Left lung (tissue), 10 donors: Measurements from ENCODE around the gene FRMD1. TPM values are rescaled to one million over a fixed set of nuclear protein-coding genes. Genes with fewer than 3 reads are reported as not detected.
A peak's percentile ranks its signal among the peaks of the same experiment; 100 is the strongest.

Source experiments
- ATAC-seq: fragments of 200-7000 bp; cut with Tn5 transposase; one replicate; pipeline ENCODE4 v1.9.1; 2020; ENCODE audit warnings: moderate library complexity
- DNase-seq, 4 donors: peaks; one replicate each; pipeline ENCODE4 v3.0.0-alpha.2; 2013 to 2020
- H3K27ac ChIP-seq, 2 donors: fragments of 200-600 bp; sonication (generic) in 1 of 2; one replicate each; pipeline versions ENCODE4 v1.5.0 to v1.8.0; 2020 to 2021
- H3K27me3 ChIP-seq, 2 donors: fragments of 200-600 bp; sonication (generic) in 1 of 2; one replicate each; pipeline versions ENCODE4 v1.5.0 to v1.8.0; 2020 to 2021
- H3K36me3 ChIP-seq, 2 donors: fragments of 200-600 bp; sonication (generic) in 1 of 2; one replicate each; pipeline versions ENCODE4 v1.5.0 to v1.8.0; 2020 to 2021
- H3K4me1 ChIP-seq, 2 donors: fragments of 200-600 bp; one replicate each; pipeline ENCODE4 v1.8.0; 2021
- H3K4me3 ChIP-seq, 2 donors: fragments of 200-600 bp; sonication (generic) in 1 of 2; one replicate each; pipeline versions ENCODE4 v1.5.0 to v1.8.0; 2020 to 2021; ENCODE audit warnings: mild to moderate bottlenecking in 1 of 2
- H3K9me3 ChIP-seq, 2 donors: fragments of 200-600 bp; sonication (generic) in 1 of 2; one replicate each; pipeline versions ENCODE4 v1.5.0 to v1.8.0; 2020 to 2021
- CTCF ChIP-seq, 2 donors: fragments of 200-600 bp; sonication (generic) in 1 of 2; IDR thresholded peaks; one replicate each; pipeline versions ENCODE4 v1.5.0 to v1.8.0; 2021; ENCODE audit warnings: antibody characterized with exemption in 2 of 2
- intact Hi-C, 2 donors: fragments of 100-400 bp; cut with DNase I; formaldehyde crosslinking; loops; one replicate each; pipeline versions ENCODE4 v1.11.2 to v1.14.2; 2022
- polyA plus RNA-seq, 6 donors: library from polyadenylated mRNA; unstranded; fragments of 120-200 nt; gene quantifications; one replicate each; pipeline ENCODE4 v1.2.1, GENCODE V29; 2013; ENCODE audit not compliant: insufficient read length in 6 of 6
- total RNA-seq, 2 donors: library from RNA; stranded (reverse); fragmentation: NEBNext Ultra II Directional; extraction: Animal tissue kit (Norgen Biotek cat#: 25700); gene quantifications; one replicate each; pipeline ENCODE4 v1.2.1, GENCODE V29; 2021
- donor health status: DM: no; HTN: yes; CAD: no.
- donor health status: DM: no; HTN: no; CAD: no.

FRMD1 gene
- total and polyA plus RNA-seq, 8 donors: 3.4 to 7.2 (median 6.0) TPM; not detected in 2

- intact Hi-C loops: no loop called here
- TF ChIP-seq CTCF (IDR thresholded peaks at IDR 0.05): no peak
- DNase-seq (peak in 1 of 4 donors; percentile 71), ATAC-seq (no peak)
- Histone ChIP-seq H3K27me3 (no peaks in the 10 kb centered on the region), H3K4me3 (no peak overlapping the region), H3K9me3 (no peaks in the 10 kb centered on the region), H3K27ac (no peak overlapping the region), H3K4me1 (no peaks in the 10 kb centered on the region), H3K36me3 (no peaks in the 10 kb centered on the region)
These were observed 26.6 kb downstream of the FRMD1 start for GRCh38 chr6:168052291-168052891.

DNA sequence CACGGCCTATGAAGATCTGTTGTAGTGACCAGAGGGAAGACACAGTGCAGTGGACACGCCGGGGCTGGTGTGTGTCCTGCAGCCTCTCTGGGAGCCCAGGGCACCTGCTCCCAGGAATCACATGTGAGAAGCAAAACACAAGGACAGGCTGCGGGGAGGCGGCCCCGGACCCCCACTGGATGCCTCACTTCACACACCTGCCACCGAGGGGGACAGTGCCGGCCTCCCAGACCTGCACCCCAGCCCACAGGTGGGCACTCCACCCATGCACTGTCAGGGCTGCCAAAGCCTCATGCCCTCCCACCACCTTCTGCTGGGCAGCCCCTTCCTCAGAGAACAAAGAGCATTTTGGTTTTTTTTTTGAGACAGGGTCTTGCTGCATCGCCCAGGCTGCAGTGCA is 27.4 kb downstream of the FRMD1 start:
- intact Hi-C loops: no loop called here
- no peak overlapping the region for H3K4me3 ChIP-seq
- TF ChIP-seq CTCF (IDR thresholded peaks at IDR 0.05): no peak
- no peaks in the 10 kb centered on the region for H3K9me3 ChIP-seq
- ATAC-seq: no peak
- peak in 1 of 4 donors; percentile 76 for DNase-seq
- H3K36me3 ChIP-seq: no peaks in the 10 kb centered on the region
- no peak overlapping the region for H3K27ac ChIP-seq
- no peaks in the 10 kb centered on the region for H3K27me3 ChIP-seq
- no peaks in the 10 kb centered on the region for H3K4me1 ChIP-seq

GRCh38 chr6:168050881-168051586 is 28.0 kb downstream of the FRMD1 start:
- peak in 1 of 4 donors; percentile 74 for DNase-seq
- Histone ChIP-seq H3K27me3 (no peaks in the 10 kb centered on the region), H3K27ac (no peak overlapping the region), H3K36me3 (no peaks in the 10 kb centered on the region), H3K4me3 (no peak overlapping the region), H3K4me1 (no peaks in the 10 kb centered on the region), H3K9me3 (no peaks in the 10 kb centered on the region)
- intact Hi-C loops: no loop called here
- peak; percentile 51 for ATAC-seq
- TF ChIP-seq CTCF (IDR thresholded peaks at IDR 0.05): no peak

- H3K4me1 ChIP-seq: peaks cover 0 to 3% of the 10 kb centered on the region in 2 donors
- H3K9me3 ChIP-seq: no peaks in the 10 kb centered on the region
- intact Hi-C loops: no loop called here
- peak; percentile 57 for ATAC-seq
- TF ChIP-seq CTCF (IDR thresholded peaks at IDR 0.05): no peak
- no peaks in the 10 kb centered on the region for H3K36me3 ChIP-seq
- H3K4me3 ChIP-seq: no peak overlapping the region
- H3K27ac ChIP-seq: peak overlapping the region in 1 of 2 donors; percentile 37
- DNase-seq: peak in 3 of 4 donors; percentile 60 to 89 (median 81)
- no peaks in the 10 kb centered on the region for H3K27me3 ChIP-seq
These were observed 28.7 kb downstream of the FRMD1 start for GRCh38 chr6:168050225-168050880.

- Histone ChIP-seq H3K4me3 (no peak overlapping the region), H3K27ac (peak overlapping the region in 1 of 2 donors; percentile 37), H3K4me1 (peaks cover 0 to 3% of the 10 kb centered on the region in 2 donors), H3K27me3 (no peaks in the 10 kb centered on the region), H3K36me3 (no peaks in the 10 kb centered on the region), H3K9me3 (no peaks in the 10 kb centered on the region)
- ATAC-seq (no peak), DNase-seq (peak in 1 of 4 donors; percentile 67)
- intact Hi-C loops: no loop called here
- no peak for TF ChIP-seq CTCF (IDR thresholded peaks at IDR 0.05)
These were observed 29.2 kb downstream of the FRMD1 start for GRCh38 chr6:168049706-168050224.
